Measurements from ENCODE around the gene PGM1. TPM values are rescaled to one million over a fixed set of nuclear protein-coding genes. Genes with fewer than 3 reads are reported as not detected.

PGM1 gene
- total and polyA plus RNA-seq, 2 of the 13 experiments (the other 11 are each of a cell fraction or from before 2014, with no cell fraction given): 51.6 to 105 TPM

DNA sequence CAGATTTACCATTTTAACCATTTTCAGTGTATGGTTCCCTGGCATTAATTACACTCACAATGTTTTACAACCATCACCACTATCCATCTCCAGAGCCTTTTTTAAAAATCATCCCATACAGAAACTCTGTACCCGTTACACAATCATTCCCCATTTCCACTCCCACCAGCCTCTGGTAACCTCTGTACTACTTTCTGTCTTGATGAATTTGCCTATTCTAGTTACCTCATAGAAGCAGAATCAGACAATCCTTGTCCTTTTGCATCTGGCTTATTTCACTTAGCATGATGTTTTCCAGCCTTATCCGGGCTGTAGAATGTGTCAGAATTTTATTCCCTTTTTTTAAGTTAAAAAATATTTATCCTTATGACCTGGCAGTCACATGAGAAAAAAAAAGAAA is 33.0 kb downstream of the PGM1 start:
- Histone ChIP-seq H3K36me3 (replicated peaks in 1 of 2; ENCODE audit: control insufficient read depth in 1 of 2, insufficient read depth in 2 of 2, low read length in 2 of 2) (peaks cover 15 to 35% of the 10 kb centered on the region in 2 experiments), H3K27ac (ENCODE audit: extremely low read length, insufficient read depth, low read length) (no peak overlapping the region), H2AFZ (ENCODE audit: low read length) (no peak overlapping the region), H3K4me1 (ENCODE audit: insufficient read depth, low read length) (peaks cover 52% of the 10 kb centered on the region), H3K27me3 (ENCODE audit: control insufficient read depth in 1 of 2, insufficient read depth in 2 of 2, low read length in 2 of 2) (no peaks in the 10 kb centered on the region), H4K20me1 (ENCODE audit: insufficient read depth, low read length) (no peaks in the 10 kb centered on the region), H3K9me3 (ENCODE audit: low read length) (no peaks in the 10 kb centered on the region), H3K4me3 (replicated peaks in 1 of 3; ENCODE audit: insufficient read depth in 1 of 3, low read depth in 2 of 3, low read length in 3 of 3) (no peak overlapping the region), H3K79me2 (ENCODE audit: insufficient read depth, low read length) (peaks cover 41% of the 10 kb centered on the region), H3K9ac (ENCODE audit: insufficient read depth, low read depth, low read length) (no peak overlapping the region), H3K4me2 (ENCODE audit: low read depth, low read length) (no peak overlapping the region)
- BruUV-seq (replicated peaks): no TSS peak
- ChIA-PET CTCF (ENCODE audit: low intra/inter-chr PET ratio, low total read pairs) (no interaction called here), POLR2A (interaction anchor here (1.2 kb wide), 1 partner anchor 15 kb away, joined by 3 read pairs; no protein-coding TSS in a partner anchor)
- 94% methylated on average over 2 of the region's 2 CpGs for WGBS (ENCODE audit: low lambda C conversion rate)
- TF ChIP-seq KMT2B (CRISPR knock-in tag; IDR thresholded peaks at IDR 0.05): no peak
- TF ChIP-seq RFXAP (CRISPR knock-in tag; IDR thresholded peaks at IDR 0.05; ENCODE audit: borderline replicate concordance): no peak
- TF ChIP-seq PPARG (CRISPR knock-in tag; conservative IDR thresholded peaks at IDR 0.05): 0 out of 2 replicates have a peak, but pooled peaks have one; percentile 72
- no peak for TF ChIP-seq GABPA (IDR thresholded peaks at IDR 0.05; ENCODE audit: low read depth, low read length)
- no peak for TF ChIP-seq GABPA (CRISPR knock-in tag; IDR thresholded peaks at IDR 0.05; ENCODE audit: low read depth)
- no peak for TF ChIP-seq ZC3H4 (CRISPR knock-in tag; IDR thresholded peaks at IDR 0.05; ENCODE audit: borderline replicate concordance)
- TF ChIP-seq, protein P1, sequence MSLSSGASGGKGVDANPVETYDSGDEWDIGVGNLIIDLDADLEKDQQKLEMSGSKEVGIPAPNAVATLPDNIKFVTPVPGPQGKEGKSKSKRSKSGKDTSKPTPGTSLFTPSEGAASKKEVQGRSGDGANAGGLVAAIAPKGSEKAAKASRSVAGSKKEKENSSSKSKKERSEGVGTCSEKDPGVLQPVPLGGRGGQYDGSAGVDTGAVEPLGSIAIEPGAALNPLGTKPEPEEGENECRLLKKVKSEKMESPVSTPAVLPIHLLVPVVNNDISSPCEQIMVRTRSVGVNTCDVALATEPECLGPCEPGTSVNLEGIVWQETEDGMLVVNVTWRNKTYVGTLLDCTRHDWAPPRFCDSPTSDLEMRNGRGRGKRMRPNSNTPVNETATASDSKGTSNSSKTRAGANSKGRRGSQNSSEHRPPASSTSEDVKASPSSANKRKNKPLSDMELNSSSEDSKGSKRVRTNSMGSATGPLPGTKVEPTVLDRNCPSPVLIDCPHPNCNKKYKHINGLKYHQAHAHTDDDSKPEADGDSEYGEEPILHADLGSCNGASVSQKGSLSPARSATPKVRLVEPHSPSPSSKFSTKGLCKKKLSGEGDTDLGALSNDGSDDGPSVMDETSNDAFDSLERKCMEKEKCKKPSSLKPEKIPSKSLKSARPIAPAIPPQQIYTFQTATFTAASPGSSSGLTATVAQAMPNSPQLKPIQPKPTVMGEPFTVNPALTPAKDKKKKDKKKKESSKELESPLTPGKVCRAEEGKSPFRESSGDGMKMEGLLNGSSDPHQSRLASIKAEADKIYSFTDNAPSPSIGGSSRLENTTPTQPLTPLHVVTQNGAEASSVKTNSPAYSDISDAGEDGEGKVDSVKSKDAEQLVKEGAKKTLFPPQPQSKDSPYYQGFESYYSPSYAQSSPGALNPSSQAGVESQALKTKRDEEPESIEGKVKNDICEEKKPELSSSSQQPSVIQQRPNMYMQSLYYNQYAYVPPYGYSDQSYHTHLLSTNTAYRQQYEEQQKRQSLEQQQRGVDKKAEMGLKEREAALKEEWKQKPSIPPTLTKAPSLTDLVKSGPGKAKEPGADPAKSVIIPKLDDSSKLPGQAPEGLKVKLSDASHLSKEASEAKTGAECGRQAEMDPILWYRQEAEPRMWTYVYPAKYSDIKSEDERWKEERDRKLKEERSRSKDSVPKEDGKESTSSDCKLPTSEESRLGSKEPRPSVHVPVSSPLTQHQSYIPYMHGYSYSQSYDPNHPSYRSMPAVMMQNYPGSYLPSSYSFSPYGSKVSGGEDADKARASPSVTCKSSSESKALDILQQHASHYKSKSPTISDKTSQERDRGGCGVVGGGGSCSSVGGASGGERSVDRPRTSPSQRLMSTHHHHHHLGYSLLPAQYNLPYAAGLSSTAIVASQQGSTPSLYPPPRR (CRISPR knock-in tag; IDR thresholded peaks at IDR 0.05; ENCODE audit: borderline replicate concordance): no peak
- TF ChIP-seq, protein P2, sequence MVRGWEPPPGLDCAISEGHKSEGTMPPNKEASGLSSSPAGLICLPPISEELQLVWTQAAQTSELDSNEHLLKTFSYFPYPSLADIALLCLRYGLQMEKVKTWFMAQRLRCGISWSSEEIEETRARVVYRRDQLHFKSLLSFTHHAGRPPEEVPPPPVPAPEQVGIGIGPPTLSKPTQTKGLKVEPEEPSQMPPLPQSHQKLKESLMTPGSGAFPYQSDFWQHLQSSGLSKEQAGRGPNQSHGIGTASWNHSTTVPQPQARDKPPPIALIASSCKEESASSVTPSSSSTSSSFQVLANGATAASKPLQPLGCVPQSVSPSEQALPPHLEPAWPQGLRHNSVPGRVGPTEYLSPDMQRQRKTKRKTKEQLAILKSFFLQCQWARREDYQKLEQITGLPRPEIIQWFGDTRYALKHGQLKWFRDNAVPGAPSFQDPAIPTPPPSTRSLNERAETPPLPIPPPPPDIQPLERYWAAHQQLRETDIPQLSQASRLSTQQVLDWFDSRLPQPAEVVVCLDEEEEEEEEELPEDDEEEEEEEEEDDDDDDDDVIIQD (CRISPR knock-in tag; IDR thresholded peaks at IDR 0.05; ENCODE audit: low read depth): no peak
- no peak for TF ChIP-seq ZNF678 (CRISPR knock-in tag; IDR thresholded peaks at IDR 0.05)
- FAIRE-seq: no peak
- intact Hi-C loops (cut with micrococcal nuclease; ENCODE audit: unreplicated experiment): no loop called here
- no peak for ATAC-seq
- in situ Hi-C loops (cut with HindIII; ENCODE audit: extremely low pct_ligation_motif_present, low pct_unique_long_range_greater_than_20kb): no loop called here
- DNase-seq (ENCODE audit: low spot score): no peak

Measured in HepG2 (cell line).